ENCODE measurements around the gene EIF1AY.
"Not testable (repeated sequence)": the region's sequence is repeated elsewhere in the genome, so short reads cannot be mapped to it uniquely, and the experiment has no call there.

EIF1AY gene

GRCh38 chrY:20575531-20576121, at the start of gene EIF1AY:
Gene EIF1AY (plus strand): TSS chrY:20575776. CDS start chrY:20575872, 96 bp downstream.
- DNase-seq, result no peak

GRCh38 chrY:20528435-20528834, 47.1 kb upstream of the EIF1AY start:
- no peak for DNase-seq

- DNase-seq, result no peak
Measured at GRCh38 chrY:20538186-20538585, 37.4 kb upstream of the EIF1AY start.

- no peak for DNase-seq
Measured at GRCh38 chrY:20538933-20539332, 36.6 kb upstream of the EIF1AY start.

- no peak for DNase-seq
Measured at GRCh38 chrY:20544451-20544960, 31.1 kb upstream of the EIF1AY start.

- no peak for DNase-seq
Measured at GRCh38 chrY:20546071-20546470, 29.5 kb upstream of the EIF1AY start.

GRCh38 chrY:20549289-20549688, 26.3 kb upstream of the EIF1AY start:
- DNase-seq, result no peak

GRCh38 chrY:20551840-20552239, 23.7 kb upstream of the EIF1AY start:
- DNase-seq, result no peak

GRCh38 chrY:20552764-20553323, 22.7 kb upstream of the EIF1AY start:
- DNase-seq, result not testable (repeated sequence)

- no peak for DNase-seq
Measured at GRCh38 chrY:20555820-20556219, 19.8 kb upstream of the EIF1AY start.

- DNase-seq, result no peak
Measured at GRCh38 chrY:20558677-20559076, 16.9 kb upstream of the EIF1AY start.

- DNase-seq, result no peak
Measured at GRCh38 chrY:20559873-20560512, 15.6 kb upstream of the EIF1AY start.

- no peak for DNase-seq
Measured at GRCh38 chrY:20571306-20571705, 4.3 kb upstream of the EIF1AY start.

GRCh38 chrY:20576506-20576905, 930 bp downstream of the EIF1AY start:
- DNase-seq, result no peak

GRCh38 chrY:20578206-20578605, 2.6 kb downstream of the EIF1AY start:
- DNase-seq, result no peak

- DNase-seq, result no peak
Measured at GRCh38 chrY:20581687-20582086, 6.1 kb downstream of the EIF1AY start.

- no peak for DNase-seq
Measured at GRCh38 chrY:20586161-20586560, 10.6 kb downstream of the EIF1AY start.

All from activated CD8-positive, alpha-beta memory T cell treated with anti-CD3 and anti-CD28 coated beads, Interleukin-2, amount 50 U/mL, for 4 hours (primary cell).